ENCODE data around the gene GRM4.

GRCh38 chr6:34092631-34093030 is 53.3 kb downstream of the GRM4 start:
- TF ChIP-seq EZH2 (IDR thresholded peaks at IDR 0.05; ENCODE audit: low read depth): no peak
- no peak for TF ChIP-seq CTCF (conservative IDR thresholded peaks at IDR 0.05)

All from PC-9 (cell line).